HCT116 (cell line): Measurements from ENCODE around the gene MAPK14. TPM values are rescaled to one million over a fixed set of nuclear protein-coding genes. Genes with fewer than 3 reads are reported as not detected.

Experiments used
- ATAC-seq: fragments of 200-7000 bp; cut with Tn5 transposase; 2 replicates; pipeline ENCODE4 v1.9.1; 2020; ENCODE audit warnings: mild to moderate bottlenecking, moderate library complexity
- BruUV-seq: library from RNA; stranded (reverse); fragments of 400-500 nt; replicated peaks from 2 replicates; lab custom pipeline; 2021; lab: Mats Ljungman, UMichigan
- CTCF ChIA-PET: fragments of 300-600 bp; sonication (Branson Sonifier 250); formaldehyde crosslinking; loops from one replicate; lab custom pipeline; 2021; ENCODE audit warnings: antibody characterized with exemption; lab: Charles Lee
- POLR2A ChIA-PET: fragments of 300-600, 350-600 bp; sonication (Branson Sonifier 250); formaldehyde crosslinking; loops from one replicate; lab custom pipeline; 2021; ENCODE audit warnings: antibody characterized with exemption; lab: Charles Lee
- RAD21 ChIA-PET, 2 experiments: fragments of 300-600 bp; sonication (Branson Sonifier 250); formaldehyde crosslinking; loops; one replicate each; lab custom pipeline; 2023; ENCODE audit warnings: low total read pairs in 2 of 2; ENCODE audit not compliant: uncharacterized antibody in 2 of 2, unreplicated experiment in 2 of 2, low non-redundant PET in 1 of 2; lab: Charles Lee
- DNase-seq: peaks from one replicate; pipeline ENCODE4 v3.0.0-alpha.2; 2010; ENCODE audit warnings: low read depth, low spot score
- H2AFZ ChIP-seq: fragments of 200-600 bp; shearing (Covaris generic), sonication (generic); 2 replicates; pipeline ENCODE4 v1.6.1; 2017; ENCODE audit warnings: low read depth, mixed run types, mixed read lengths, antibody characterized with exemption, low read length; ENCODE audit not compliant: poor library complexity, severe bottlenecking
- H3K27ac ChIP-seq: 2 replicates; pipeline ENCODE4 v1.5.1; 2012; ENCODE audit warnings: low read depth, low read length
- H3K27me3 ChIP-seq: fragments of 200-600 bp; sonication (generic); 2 replicates; pipeline ENCODE4 v1.6.1; 2016; ENCODE audit warnings: mixed run types, low read length, mixed read lengths; ENCODE audit not compliant: insufficient read depth
- H3K36me3 ChIP-seq, 2 experiments: fragments of 200-500 bp in 1 of 2; fragments of 200-600 bp in 1 of 2; sonication (Bioruptor generic) in 1 of 2; sonication (generic) in 1 of 2; 2 replicates each; pipeline versions ENCODE4 v1.5.1 to v1.6.1; 2014 to 2016; ENCODE audit warnings: low read length in 2 of 2, inconsistent platforms in 1 of 2, mixed read lengths in 1 of 2, mixed run types in 1 of 2; ENCODE audit not compliant: insufficient read depth in 2 of 2, control insufficient read depth in 1 of 2
- H3K4me1 ChIP-seq, 2 experiments: fragments of 200-600 bp in 1 of 2; sonication (generic) in 1 of 2; 2 replicates each; pipeline versions ENCODE4 v1.5.1 to v1.6.1; 2012 to 2017; ENCODE audit warnings: low read length in 2 of 2, inconsistent platforms in 1 of 2, mild to moderate bottlenecking in 1 of 2, mixed read lengths in 1 of 2, mixed run types in 1 of 2, moderate library complexity in 1 of 2; ENCODE audit not compliant: insufficient read depth in 2 of 2, control insufficient read depth in 1 of 2
- H3K4me2 ChIP-seq: fragments of 200-600 bp; sonication (generic); 2 replicates; pipeline ENCODE4 v1.6.1; 2017; ENCODE audit warnings: mixed run types, low read length, mixed read lengths
- H3K4me3 ChIP-seq, 2 experiments: fragments of 200-600 bp in 1 of 2; sonication (generic) in 1 of 2; replicated peaks in 1 of 2; 2 replicates each; pipeline ENCODE4 v1.5.1; 2011 to 2016; ENCODE audit warnings: low read length in 2 of 2, control low read depth in 1 of 2, low read depth in 1 of 2, mild to moderate bottlenecking in 1 of 2, mixed read lengths in 1 of 2, mixed run types in 1 of 2
- H3K79me2 ChIP-seq: fragments of 200-600 bp; sonication (generic); 2 replicates; pipeline ENCODE4 v1.6.1; 2017; ENCODE audit warnings: mild to moderate bottlenecking, mixed run types, low read length, moderate library complexity, mixed read lengths; ENCODE audit not compliant: insufficient read depth
- H3K9ac ChIP-seq: fragments of 200-600 bp; sonication (generic); 2 replicates; pipeline ENCODE4 v1.6.1; 2016; ENCODE audit warnings: low read length, mixed read lengths
- H3K9me2 ChIP-seq: fragments of 200-600 bp; sonication (generic), shearing (Covaris generic); 2 replicates; pipeline ENCODE4 v1.6.1; 2017; ENCODE audit warnings: mixed run types, mild to moderate bottlenecking, moderate library complexity; ENCODE audit not compliant: insufficient read depth
- H3K9me3 ChIP-seq, 2 experiments: fragments of 200-500 bp in 1 of 2; fragments of 200-600 bp in 1 of 2; sonication (Bioruptor generic) in 1 of 2; sonication (generic) in 1 of 2; 2 replicates each; pipeline ENCODE4 v1.6.1; 2014 to 2017; ENCODE audit warnings: low read length in 2 of 2, mixed read lengths in 2 of 2, inconsistent platforms in 1 of 2, low read depth in 1 of 2, mild to moderate bottlenecking in 1 of 2, mixed run types in 1 of 2, moderate library complexity in 1 of 2; ENCODE audit not compliant: control insufficient read depth in 1 of 2, insufficient read depth in 1 of 2
- H4K20me1 ChIP-seq: fragments of 200-600 bp; sonication (generic), shearing (Covaris generic); 2 replicates; pipeline ENCODE4 v1.6.1; 2017; ENCODE audit warnings: mixed run types, mild to moderate bottlenecking, moderate library complexity; ENCODE audit not compliant: insufficient read depth
- CBX3 ChIP-seq: IDR thresholded peaks from 2 replicates; pipeline ENCODE4 v1.6.1; 2012; ENCODE audit warnings: low read depth
- CEBPB ChIP-seq: IDR thresholded peaks from 2 replicates; pipeline ENCODE4 v1.6.1; 2012; ENCODE audit warnings: low read depth
- CTCF ChIP-seq, 3 experiments: fragments of 200-600 bp in 1 of 3; sonication (generic) in 1 of 3; IDR thresholded peaks in 2 of 3; conservative IDR thresholded peaks in 1 of 3; 2 replicates each; pipeline ENCODE4 v1.5.1; 2012 to 2017; ENCODE audit warnings: low read depth in 2 of 3, low read length in 2 of 3, antibody characterized with exemption in 1 of 3, borderline replicate concordance in 1 of 3, control low read depth in 1 of 3, mild to moderate bottlenecking in 1 of 3, mixed read lengths in 1 of 3, mixed run types in 1 of 3, moderate library complexity in 1 of 3; ENCODE audit not compliant: insufficient read depth in 1 of 3
- EGR1 ChIP-seq: IDR thresholded peaks from 2 replicates; pipeline ENCODE4 v1.6.1; 2012; ENCODE audit warnings: low read depth
- ELF1 ChIP-seq: IDR thresholded peaks from 2 replicates; pipeline ENCODE4 v1.6.1; 2012; ENCODE audit warnings: low read depth, borderline replicate concordance
- EZH2 ChIP-seq: fragments of 200-600 bp; sonication (generic); IDR thresholded peaks from 2 replicates; pipeline ENCODE4 v1.6.1; 2017; ENCODE audit warnings: antibody characterized with exemption, mixed run types
- EZH2phosphoT487 ChIP-seq: fragments of 200-600 bp; IDR thresholded peaks from 2 replicates; pipeline ENCODE4 v1.6.1; 2018; ENCODE audit warnings: antibody characterized with exemption, borderline replicate concordance
- FOSL1 ChIP-seq: IDR thresholded peaks from 2 replicates; pipeline ENCODE4 v1.6.1; 2012; ENCODE audit warnings: low read depth
- JUND ChIP-seq: IDR thresholded peaks from 2 replicates; pipeline ENCODE4 v1.6.1; 2012
- POLR2A ChIP-seq: IDR thresholded peaks from 2 replicates; pipeline ENCODE4 v1.7.0; 2011; ENCODE audit warnings: borderline replicate concordance; ENCODE audit not compliant: insufficient read depth, insufficient read length; ENCODE audit errors: extremely low read depth
- RAD21 ChIP-seq: IDR thresholded peaks from 2 replicates; pipeline ENCODE4 v1.6.1; 2012; ENCODE audit warnings: low read depth, mild to moderate bottlenecking
- REST ChIP-seq: IDR thresholded peaks from 2 replicates; pipeline ENCODE4 v1.6.1; 2012; ENCODE audit warnings: low read depth
- SIN3A ChIP-seq: IDR thresholded peaks from 2 replicates; pipeline ENCODE4 v1.6.1; 2012; ENCODE audit warnings: low read depth
- SRF ChIP-seq: IDR thresholded peaks from 2 replicates; pipeline ENCODE4 v1.6.1; 2012; ENCODE audit warnings: low read depth
- YY1 ChIP-seq: IDR thresholded peaks from 2 replicates; pipeline ENCODE4 v1.6.1; 2011; ENCODE audit warnings: low read length, low read depth, moderate library complexity, mild to moderate bottlenecking; ENCODE audit not compliant: insufficient replicate concordance; ENCODE audit errors: extremely low read depth
- ZFX ChIP-seq: fragments of 450-650 bp; IDR thresholded peaks from 2 replicates; pipeline ENCODE4 v1.6.1; 2017
- ZNF274 ChIP-seq: fragments of 200-500 bp; sonication (Bioruptor generic); IDR thresholded peaks from 2 replicates; pipeline ENCODE4 v1.6.1; 2014; ENCODE audit warnings: mild to moderate bottlenecking, low read depth, low read length, inconsistent platforms
- intact Hi-C: fragments of 100-400 bp; cut with micrococcal nuclease; formaldehyde crosslinking; loops from 2 replicates; pipeline ENCODE4 v1.10.0; 2022
- total RNA-seq: library from RNA; stranded (reverse); gene quantifications from one replicate; pipeline ENCODE4 v1.2.1, GENCODE V29; 2021; ENCODE audit not compliant: unreplicated experiment

Gene MAPK14
- total RNA-seq, 1 experiment from 2014 or later = 34.2 TPM

GRCh38 chr6:36083446-36083845 lies 55.8 kb downstream of the MAPK14 start:
- peaks cover 5 to 15% of the 10 kb centered on the region in 2 experiments; a peak in 2 of 4 replicates for H3K36me3 ChIP-seq

More at GRCh38 chr6:36083446-36083845, 55.8 kb downstream of the MAPK14 start:
- 0 out of 4 replicates have a peak, but pooled peaks cover 0 to 9% of the 10 kb centered on the region in 2 experiments for H3K9me3 ChIP-seq
- H3K4me2 ChIP-seq = no peak overlapping the region
- no peak overlapping the region for H3K9ac ChIP-seq
- H4K20me1 ChIP-seq = no peaks in the 10 kb centered on the region
- ATAC-seq (no peak), DNase-seq (no peak)
- intact Hi-C loops = no loop called here
- TF ChIP-seq EZH2phosphoT487 (no peak), SIN3A (no peak), FOSL1 (no peak), CTCF (IDR thresholded peaks at IDR 0.05 in 2 of 3, conservative IDR thresholded peaks at IDR 0.05 in 1 of 3; ENCODE audit: borderline replicate concordance in 1 of 3, insufficient read depth in 1 of 3, low read depth in 2 of 3, low read length in 2 of 3) (no peak), ELF1 (no peak), CBX3 (no peak), CEBPB (no peak), EZH2 (no peak), EGR1 (no peak), POLR2A (no peak), ZNF274 (no peak), SRF (no peak), ZFX (no peak), REST (no peak), JUND (no peak), YY1 (no peak), RAD21 (no peak)
- ChIA-PET POLR2A (no interaction called here), CTCF (no interaction called here), RAD21 (no interaction called here)
- no peaks in the 10 kb centered on the region for H3K79me2 ChIP-seq
- no peak overlapping the region for H3K4me3 ChIP-seq
- H3K27me3 ChIP-seq = no peaks in the 10 kb centered on the region
- H2AFZ ChIP-seq = no peak overlapping the region
- no TSS peak for BruUV-seq
- no peaks in the 10 kb centered on the region for H3K9me2 ChIP-seq
- H3K27ac ChIP-seq = no peak overlapping the region
- H3K4me1 ChIP-seq = no peaks in the 10 kb centered on the region
